T-helper 17 cell (primary cell): Measurements from ENCODE around the gene UGT1A9. TPM values are rescaled to one million over a fixed set of nuclear protein-coding genes. Genes with fewer than 3 reads are reported as not detected.

ENCODE experiments used
- ATAC-seq: fragments of 150-1000 bp; cut with Tn5 transposase; 2 replicates; pipeline ENCODE4 v1.10.0; 2021; ENCODE audit warnings: mild to moderate bottlenecking, moderate library complexity
- DNase-seq, 3 donors: peaks; one replicate each; pipeline versions ENCODE4 v3.0.0 to v3.0.0-alpha.2; 2020 to 2021
- H3K9me3 ChIP-seq: one replicate; pipeline ENCODE4 v1.7.0; 2013; ENCODE audit warnings: low read length, mild to moderate bottlenecking; ENCODE audit not compliant: control insufficient read depth, poor library complexity, severe bottlenecking
- H3K27ac Mint-ChIP-seq: one replicate; pipeline ENCODE4 v1.8.0; 2022; ENCODE audit warnings: mild to moderate bottlenecking, moderate library complexity, mixed read lengths
- H3K27me3 Mint-ChIP-seq: one replicate; pipeline ENCODE4 v1.8.0; 2022; ENCODE audit warnings: mixed read lengths
- H3K36me3 Mint-ChIP-seq: one replicate; pipeline ENCODE4 v1.8.0; 2022; ENCODE audit warnings: low read depth, mixed read lengths
- H3K4me1 Mint-ChIP-seq: one replicate; pipeline ENCODE4 v1.8.0; 2022; ENCODE audit warnings: mild to moderate bottlenecking, mixed read lengths
- H3K4me3 Mint-ChIP-seq: one replicate; pipeline ENCODE4 v1.8.0; 2022; ENCODE audit warnings: mild to moderate bottlenecking, moderate library complexity, mixed read lengths
- total RNA-seq, 4 donors: library from RNA in 2 of 4; stranded (reverse) in 2 of 4; gene quantifications; one replicate each; pipeline ENCODE4 v1.2.3 and lab custom pipeline; 2022 to 2026

Gene UGT1A9
- total RNA-seq, 2 donors from 2014 or later: not detected

DNA sequence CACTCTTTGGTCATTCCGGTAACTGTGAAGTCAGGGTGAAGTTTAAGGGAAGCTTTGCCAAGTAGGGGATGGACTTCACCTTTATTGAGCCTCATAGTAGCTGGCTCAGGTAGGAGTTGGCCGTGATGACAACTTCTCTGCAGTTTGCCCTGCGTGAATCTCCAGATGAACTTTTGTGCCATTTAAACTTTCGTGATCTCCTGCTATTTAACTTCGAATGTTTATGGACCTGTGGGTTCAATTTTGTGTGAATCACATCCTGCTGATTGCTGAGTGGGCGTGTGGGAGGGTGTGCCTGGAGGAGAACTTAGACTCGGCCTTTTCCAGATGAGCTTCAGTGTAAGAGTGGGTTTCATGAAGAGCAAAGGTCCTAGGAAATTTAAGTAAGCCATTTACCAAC is 92.6 kb downstream of the UGT1A9 start:
- Mint-ChIP-seq H3K27ac (no peak overlapping the region), H3K36me3 (peaks cover 3% of the 10 kb centered on the region), H3K27me3 (peaks cover 60% of the 10 kb centered on the region), H3K4me1 (no peaks in the 10 kb centered on the region), H3K4me3 (no peak overlapping the region)
- no peak for DNase-seq
- H3K9me3 ChIP-seq: no peaks in the 10 kb centered on the region
- ATAC-seq: no peak

DNA sequence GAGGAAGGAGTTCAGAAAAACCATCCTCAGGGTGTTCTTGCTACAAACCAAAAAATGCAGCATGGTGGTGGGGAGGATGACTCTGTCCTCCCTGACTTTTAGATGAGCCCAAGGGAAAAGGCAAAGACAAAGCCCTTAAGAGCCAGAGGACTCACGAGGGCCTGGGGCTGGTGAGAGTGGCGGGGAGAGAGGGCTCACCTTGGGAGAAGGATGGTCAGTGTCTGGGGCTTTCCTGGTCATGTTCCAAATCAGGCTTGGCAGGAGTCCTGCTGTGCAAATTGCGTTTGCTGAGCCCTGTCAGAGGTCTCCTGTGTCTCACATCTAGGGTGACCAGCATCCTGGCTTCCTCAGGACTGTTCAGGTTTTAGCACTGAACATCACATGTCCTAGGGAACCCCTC is 93.1 kb downstream of the UGT1A9 start:
- no peaks in the 10 kb centered on the region for H3K4me1 Mint-ChIP-seq
- H3K27ac Mint-ChIP-seq: no peak overlapping the region
- no peak overlapping the region for H3K4me3 Mint-ChIP-seq
- no peak for ATAC-seq
- peaks cover 4% of the 10 kb centered on the region for H3K36me3 Mint-ChIP-seq
- H3K9me3 ChIP-seq: no peaks in the 10 kb centered on the region
- DNase-seq: no peak
- H3K27me3 Mint-ChIP-seq: peaks cover 65% of the 10 kb centered on the region

DNA sequence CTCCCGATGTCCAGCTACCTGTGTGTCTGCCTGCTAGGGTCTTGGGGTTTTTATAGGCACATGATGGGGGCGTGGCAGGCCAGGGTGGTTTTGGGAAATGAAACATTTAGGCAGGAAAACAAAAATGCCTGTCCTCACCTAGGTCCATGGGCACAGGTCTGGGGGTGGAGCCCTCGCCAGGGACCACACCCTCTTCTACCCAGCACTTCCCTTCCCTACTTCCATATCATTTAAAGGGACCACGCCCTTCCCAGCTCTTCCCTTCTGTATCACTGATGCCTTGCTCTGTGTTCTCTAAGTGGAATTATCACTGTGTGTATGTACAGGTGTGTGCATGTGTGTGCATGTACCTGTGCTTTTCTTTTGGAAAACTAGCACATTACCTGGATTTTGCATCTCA is 94.7 kb downstream of the UGT1A9 start:
- no peaks in the 10 kb centered on the region for H3K4me1 Mint-ChIP-seq
- DNase-seq: no peak
- peaks cover 64% of the 10 kb centered on the region for H3K27me3 Mint-ChIP-seq
- no peaks in the 10 kb centered on the region for H3K9me3 ChIP-seq
- no peak for ATAC-seq
- peaks cover 4% of the 10 kb centered on the region for H3K36me3 Mint-ChIP-seq
- H3K27ac Mint-ChIP-seq: no peak overlapping the region
- no peak overlapping the region for H3K4me3 Mint-ChIP-seq

DNA sequence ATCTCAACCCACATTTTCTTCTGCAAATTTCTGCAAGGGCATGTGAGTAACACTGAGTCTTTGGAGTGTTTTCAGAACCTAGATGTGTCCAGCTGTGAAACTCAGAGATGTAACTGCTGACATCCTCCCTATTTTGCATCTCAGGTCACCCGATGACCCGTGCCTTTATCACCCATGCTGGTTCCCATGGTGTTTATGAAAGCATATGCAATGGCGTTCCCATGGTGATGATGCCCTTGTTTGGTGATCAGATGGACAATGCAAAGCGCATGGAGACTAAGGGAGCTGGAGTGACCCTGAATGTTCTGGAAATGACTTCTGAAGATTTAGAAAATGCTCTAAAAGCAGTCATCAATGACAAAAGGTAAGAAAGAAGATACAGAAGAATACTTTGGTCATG is 96.4 kb downstream of the UGT1A9 start:
- peaks cover 58% of the 10 kb centered on the region for H3K27me3 Mint-ChIP-seq
- DNase-seq: no peak
- H3K36me3 Mint-ChIP-seq: peaks cover 4% of the 10 kb centered on the region
- no peak for ATAC-seq
- H3K4me1 Mint-ChIP-seq: no peaks in the 10 kb centered on the region
- H3K4me3 Mint-ChIP-seq: no peak overlapping the region
- H3K9me3 ChIP-seq: no peaks in the 10 kb centered on the region
- H3K27ac Mint-ChIP-seq: no peak overlapping the region

DNA sequence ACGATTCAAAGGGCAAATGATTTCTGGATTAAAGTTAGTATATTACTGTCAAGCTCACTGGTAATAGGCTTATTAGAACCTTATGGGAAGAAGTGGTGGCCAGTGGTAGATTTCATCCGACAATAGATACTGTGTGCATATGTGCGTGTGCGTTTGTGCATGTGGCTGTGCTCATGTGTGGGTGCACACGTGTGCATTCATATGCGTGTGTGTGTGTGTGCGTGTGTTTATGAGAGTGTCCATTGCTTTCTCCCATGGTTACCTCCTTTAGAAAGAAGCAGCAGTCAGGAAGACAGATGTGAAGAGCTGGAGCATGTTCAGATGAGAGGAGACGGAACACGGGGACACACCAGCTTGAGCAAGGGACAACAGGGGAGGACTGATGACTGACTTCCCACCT is 97.6 kb downstream of the UGT1A9 start:
- DNase-seq (no peak), ATAC-seq (no peak)
- no peaks in the 10 kb centered on the region for H3K9me3 ChIP-seq
- Mint-ChIP-seq H3K27ac (no peak overlapping the region), H3K4me3 (no peak overlapping the region), H3K36me3 (peaks cover 4% of the 10 kb centered on the region), H3K27me3 (peaks cover 50% of the 10 kb centered on the region), H3K4me1 (no peaks in the 10 kb centered on the region)

DNA sequence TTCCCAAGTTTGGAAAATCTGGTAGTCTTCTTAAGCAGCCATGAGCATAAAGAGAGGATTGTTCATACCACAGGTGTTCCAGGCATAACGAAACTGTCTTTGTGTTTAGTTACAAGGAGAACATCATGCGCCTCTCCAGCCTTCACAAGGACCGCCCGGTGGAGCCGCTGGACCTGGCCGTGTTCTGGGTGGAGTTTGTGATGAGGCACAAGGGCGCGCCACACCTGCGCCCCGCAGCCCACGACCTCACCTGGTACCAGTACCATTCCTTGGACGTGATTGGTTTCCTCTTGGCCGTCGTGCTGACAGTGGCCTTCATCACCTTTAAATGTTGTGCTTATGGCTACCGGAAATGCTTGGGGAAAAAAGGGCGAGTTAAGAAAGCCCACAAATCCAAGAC is 100.5 kb downstream of the UGT1A9 start:
- Mint-ChIP-seq H3K36me3 (peaks cover 3% of the 10 kb centered on the region), H3K4me1 (no peaks in the 10 kb centered on the region), H3K27ac (no peak overlapping the region), H3K27me3 (peaks cover 36% of the 10 kb centered on the region), H3K4me3 (no peak overlapping the region)
- no peaks in the 10 kb centered on the region for H3K9me3 ChIP-seq
- ATAC-seq (no peak), DNase-seq (no peak)

DNA sequence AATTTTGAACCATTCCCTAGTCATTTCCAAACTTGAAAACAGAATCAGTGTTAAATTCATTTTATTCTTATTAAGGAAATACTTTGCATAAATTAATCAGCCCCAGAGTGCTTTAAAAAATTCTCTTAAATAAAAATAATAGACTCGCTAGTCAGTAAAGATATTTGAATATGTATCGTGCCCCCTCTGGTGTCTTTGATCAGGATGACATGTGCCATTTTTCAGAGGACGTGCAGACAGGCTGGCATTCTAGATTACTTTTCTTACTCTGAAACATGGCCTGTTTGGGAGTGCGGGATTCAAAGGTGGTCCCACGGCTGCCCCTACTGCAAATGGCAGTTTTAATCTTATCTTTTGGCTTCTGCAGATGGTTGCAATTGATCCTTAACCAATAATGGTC is 100.9 kb downstream of the UGT1A9 start:
- peaks cover 32% of the 10 kb centered on the region for H3K27me3 Mint-ChIP-seq
- no peaks in the 10 kb centered on the region for H3K9me3 ChIP-seq
- no peak overlapping the region for H3K4me3 Mint-ChIP-seq
- DNase-seq (no peak), ATAC-seq (no peak)
- no peaks in the 10 kb centered on the region for H3K4me1 Mint-ChIP-seq
- H3K27ac Mint-ChIP-seq: no peak overlapping the region
- H3K36me3 Mint-ChIP-seq: peaks cover 3% of the 10 kb centered on the region

DNA sequence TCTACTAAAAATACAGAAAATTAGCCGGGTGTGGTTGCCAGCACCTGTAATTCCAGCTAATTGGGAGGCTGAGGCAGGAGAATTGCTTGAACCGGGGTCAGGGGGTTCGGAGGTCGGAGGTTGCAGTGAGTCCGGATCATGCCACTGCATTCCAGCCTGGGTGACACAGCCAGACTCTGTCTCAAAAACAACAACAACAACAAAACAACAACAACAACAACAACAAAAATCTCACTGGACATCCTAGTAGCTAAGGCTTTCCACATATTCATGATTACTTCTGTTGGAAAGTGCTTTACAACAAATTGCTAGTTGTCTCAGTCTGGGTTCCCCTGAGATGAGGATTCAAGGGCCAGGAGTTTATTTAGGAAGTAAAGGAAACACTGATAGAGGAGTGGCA is 102.2 kb downstream of the UGT1A9 start:
- ATAC-seq: no peak

DNA sequence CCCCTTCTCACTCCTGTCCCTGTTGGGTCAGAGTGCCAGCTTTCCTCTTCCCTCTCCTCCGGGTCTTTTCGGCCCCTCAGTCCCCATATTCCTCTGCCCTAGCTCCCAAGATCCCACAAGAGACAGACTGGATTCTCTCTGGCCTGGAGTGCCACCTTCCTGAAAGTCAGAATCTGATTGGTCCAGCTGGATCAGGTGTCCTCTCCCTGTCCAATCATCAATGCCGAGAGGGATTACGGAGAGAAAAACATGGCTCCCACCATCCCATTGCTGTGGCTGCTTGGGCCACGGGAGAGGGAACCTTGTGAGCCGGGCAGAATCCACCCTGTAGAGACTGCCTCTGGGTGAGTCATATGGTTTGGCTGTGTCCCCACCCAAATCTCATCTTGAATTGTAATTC is 103.7 kb downstream of the UGT1A9 start:
- no peak overlapping the region for H3K4me3 Mint-ChIP-seq
- no peaks in the 10 kb centered on the region for H3K36me3 Mint-ChIP-seq
- no peak overlapping the region for H3K27ac Mint-ChIP-seq
- DNase-seq (no peak), ATAC-seq (no peak)
- no peaks in the 10 kb centered on the region for H3K9me3 ChIP-seq
- no peaks in the 10 kb centered on the region for H3K4me1 Mint-ChIP-seq
- peaks cover 27% of the 10 kb centered on the region for H3K27me3 Mint-ChIP-seq

More for the DNA sequence above, 102.2 kb downstream of the UGT1A9 start:
- Mint-ChIP-seq H3K36me3 (peaks cover 3% of the 10 kb centered on the region), H3K27ac (no peak overlapping the region), H3K4me3 (no peak overlapping the region), H3K27me3 (peaks cover 31% of the 10 kb centered on the region), H3K4me1 (no peaks in the 10 kb centered on the region)
- no peak for DNase-seq
- no peaks in the 10 kb centered on the region for H3K9me3 ChIP-seq

DNA sequence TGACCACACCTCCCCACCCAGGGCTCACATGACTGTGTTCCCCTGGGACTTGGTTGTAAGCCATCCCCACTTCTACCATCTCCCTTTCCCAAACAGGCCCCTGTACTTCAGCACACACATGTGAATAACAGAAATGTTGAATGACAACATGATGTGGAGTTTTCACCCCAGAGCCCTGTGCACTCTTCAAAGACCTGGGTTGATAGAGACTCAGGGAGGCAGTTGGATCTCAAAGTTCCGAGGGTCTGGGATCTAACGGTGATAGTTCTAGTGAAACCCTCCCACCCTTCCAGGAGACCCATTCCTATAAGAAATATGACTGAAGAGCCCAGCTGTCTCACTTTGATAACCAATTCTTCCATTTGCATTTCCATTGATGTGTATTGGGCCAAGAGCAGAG is 106.3 kb downstream of the UGT1A9 start, which contains the start of gene MROH2A:
MROH2A (plus strand) TSS at position 301 of the 400 bp plus-strand sequence. CDS start 1,029 bp downstream, outside the sequence.
- Mint-ChIP-seq H3K27me3 (peaks cover 27% of the 10 kb centered on the region), H3K4me1 (no peaks in the 10 kb centered on the region), H3K27ac (no peak within 1 kb of the TSS), H3K36me3 (no peaks in the 10 kb centered on the region), H3K4me3 (no peak within 1 kb of the TSS)
- no peaks in the 10 kb centered on the region for H3K9me3 ChIP-seq
- DNase-seq (no peak), ATAC-seq (no peak)

DNA sequence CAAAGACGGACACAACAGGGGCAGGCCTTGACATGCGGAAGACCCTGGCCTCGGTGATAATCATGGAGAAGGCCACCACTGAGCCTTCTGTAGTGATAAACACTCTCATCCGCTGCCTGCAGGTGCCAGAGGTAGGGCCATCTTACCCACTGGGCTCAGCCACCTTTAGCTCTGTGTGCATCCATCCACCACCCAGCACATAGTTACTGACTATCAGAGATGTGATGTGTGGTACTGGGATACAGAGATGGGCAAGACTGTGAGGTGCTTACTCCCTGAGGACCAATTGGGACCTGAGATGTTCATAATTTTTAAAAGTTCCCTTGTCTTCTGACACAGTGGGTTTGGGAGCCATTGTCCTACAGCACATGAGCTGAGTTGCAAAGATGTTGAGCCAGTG is 108.0 kb downstream of the UGT1A9 start:
- H3K4me1 Mint-ChIP-seq: no peaks in the 10 kb centered on the region
- H3K9me3 ChIP-seq: no peaks in the 10 kb centered on the region
- no peak for ATAC-seq
- no peak overlapping the region for H3K4me3 Mint-ChIP-seq
- no peak overlapping the region for H3K27ac Mint-ChIP-seq
- H3K27me3 Mint-ChIP-seq: peaks cover 23% of the 10 kb centered on the region
- DNase-seq: no peak
- H3K36me3 Mint-ChIP-seq: no peaks in the 10 kb centered on the region

DNA sequence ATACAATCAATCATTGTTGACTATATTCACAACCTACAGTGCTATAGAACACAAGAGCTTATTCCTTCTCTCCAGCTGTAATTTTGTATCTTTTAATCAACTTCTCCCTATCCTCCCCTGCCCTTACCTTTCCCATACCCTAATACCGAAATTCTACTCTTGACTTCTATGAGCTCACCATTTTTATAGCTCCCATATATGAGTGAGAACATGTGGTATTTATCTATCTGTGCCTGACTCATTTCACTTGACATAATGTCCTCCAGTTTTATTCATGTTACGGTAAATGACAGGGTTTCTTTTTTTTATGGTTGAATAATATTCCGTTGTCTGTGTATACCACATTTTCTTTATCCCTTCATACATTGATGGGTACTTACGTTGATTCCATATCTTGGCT is 109.1 kb downstream of the UGT1A9 start:
- H3K4me3 Mint-ChIP-seq: no peak overlapping the region
- no peaks in the 10 kb centered on the region for H3K4me1 Mint-ChIP-seq
- no peak for ATAC-seq
- no peaks in the 10 kb centered on the region for H3K9me3 ChIP-seq
- DNase-seq: no peak
- no peak overlapping the region for H3K27ac Mint-ChIP-seq
- H3K36me3 Mint-ChIP-seq: no peaks in the 10 kb centered on the region
- peaks cover 14% of the 10 kb centered on the region for H3K27me3 Mint-ChIP-seq

DNA sequence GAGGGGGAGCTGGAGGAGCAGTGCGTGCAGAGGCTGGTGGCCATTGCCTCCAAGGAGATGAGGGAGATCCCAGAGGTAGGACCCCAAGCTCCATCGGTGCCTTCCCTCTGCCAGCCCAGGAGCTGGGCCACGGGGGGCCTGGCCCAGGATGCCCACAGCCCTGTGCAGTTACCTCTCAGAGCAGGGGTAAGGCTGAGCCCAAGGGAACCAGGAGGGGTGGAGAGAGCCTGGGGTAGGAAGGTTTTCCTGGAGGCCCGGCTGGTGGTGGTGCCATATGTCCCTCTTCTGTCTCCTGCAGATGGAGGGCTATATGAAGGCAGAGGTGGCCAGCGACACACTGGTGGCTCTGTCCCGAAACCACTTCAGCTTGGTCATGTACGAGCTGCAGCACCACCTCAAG is 117.9 kb downstream of the UGT1A9 start:
- Mint-ChIP-seq H3K4me3 (no peak overlapping the region), H3K27me3 (peaks cover 11% of the 10 kb centered on the region), H3K27ac (no peak overlapping the region), H3K36me3 (no peaks in the 10 kb centered on the region), H3K4me1 (peaks cover 4% of the 10 kb centered on the region)
- no peak for DNase-seq
- H3K9me3 ChIP-seq: no peaks in the 10 kb centered on the region
- no peak for ATAC-seq

DNA sequence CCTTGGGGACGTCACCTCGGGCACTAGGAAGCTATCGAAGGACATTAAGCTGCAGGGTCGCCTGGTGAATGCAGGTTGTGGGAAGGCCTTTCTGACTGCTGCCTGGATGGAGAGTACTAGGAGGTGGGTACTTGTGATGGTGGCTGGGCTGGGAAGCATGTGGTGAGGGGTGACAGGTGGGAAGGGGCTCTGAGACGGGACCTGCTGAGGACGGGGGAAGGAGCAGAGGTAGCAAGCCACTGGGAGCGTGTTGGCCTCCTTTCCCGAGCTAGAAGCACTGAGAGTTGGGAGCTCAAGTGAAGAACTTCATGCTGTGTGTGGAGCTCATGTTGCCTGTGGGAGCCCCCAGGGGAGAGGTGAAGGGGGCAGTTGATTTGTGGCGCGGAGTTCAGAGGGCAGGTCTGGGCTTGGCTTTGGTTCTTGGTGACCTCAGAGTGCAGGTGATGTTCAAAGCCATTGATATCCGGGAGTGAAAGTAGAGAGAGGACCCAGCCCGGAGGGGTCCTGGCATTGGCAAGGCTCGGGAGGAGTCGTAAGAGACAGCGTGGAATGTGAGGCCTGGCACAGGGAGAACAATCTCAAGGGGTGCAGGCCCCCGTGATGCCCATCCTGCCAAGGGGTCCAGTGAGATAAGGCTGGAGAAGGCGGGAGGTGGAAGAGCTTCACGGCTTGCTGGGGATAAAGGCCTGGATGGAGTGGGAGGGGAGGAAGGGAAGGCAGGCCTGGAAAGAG is 119.6 kb downstream of the UGT1A9 start:
- Mint-ChIP-seq H3K27me3 (peaks cover 7% of the 10 kb centered on the region), H3K4me3 (no peak overlapping the region), H3K4me1 (peaks cover 4% of the 10 kb centered on the region), H3K36me3 (no peaks in the 10 kb centered on the region), H3K27ac (no peak overlapping the region)
- ATAC-seq: no peak
- no peaks in the 10 kb centered on the region for H3K9me3 ChIP-seq
- no peak for DNase-seq
